Vagina (tissue), 2 donors: Measurements from ENCODE around the gene RBM17. TPM values are rescaled to one million over a fixed set of nuclear protein-coding genes. Genes with fewer than 3 reads are reported as not detected.
"Not testable (repeated sequence)": the region's sequence is repeated elsewhere in the genome, so short reads cannot be mapped to it uniquely, and the experiment has no call there.

Experiments
- DNase-seq, 2 donors: peaks; one replicate each; pipeline ENCODE4 v3.0.0-alpha.2; 2017; ENCODE audit errors: extremely low spot score in 2 of 2
- H3K27ac ChIP-seq: fragments of 200-600 bp; sonication (generic); one replicate; pipeline ENCODE4 v1.5.1; 2019
- H3K27me3 ChIP-seq: fragments of 200-600 bp; sonication (generic); one replicate; pipeline ENCODE4 v1.5.1; 2019
- H3K36me3 ChIP-seq, 2 donors: fragments of 200-600 bp; sonication (generic); one replicate each; pipeline ENCODE4 v1.5.1; 2017 to 2019
- H3K4me1 ChIP-seq: fragments of 200-600 bp; sonication (generic); one replicate; pipeline ENCODE4 v1.5.1; 2019
- H3K4me3 ChIP-seq, 2 donors: fragments of 200-600 bp; sonication (generic); 1 replicate in 1 of 2; 2 replicates in 1 of 2; pipeline ENCODE4 v1.5.1; 2016 to 2019
- H3K9me3 ChIP-seq: fragments of 200-600 bp; sonication (generic); one replicate; pipeline ENCODE4 v1.5.1; 2019
- POLR2A ChIP-seq, 2 donors: fragments of 450-650 bp; IDR thresholded peaks; one replicate each; pipeline ENCODE4 v1.6.1; 2017; ENCODE audit warnings: antibody characterized with exemption in 2 of 2, mild to moderate bottlenecking in 2 of 2, moderate library complexity in 2 of 2
- POLR2AphosphoS5 ChIP-seq, 2 donors: sonication (generic); formaldehyde crosslinking; IDR thresholded peaks; one replicate each; pipeline ENCODE4 v1.9.0; 2017; ENCODE audit warnings: antibody characterized with exemption in 2 of 2, mild to moderate bottlenecking in 2 of 2, low read depth in 1 of 2; ENCODE audit not compliant: insufficient read depth in 1 of 2
- intact Hi-C: fragments of 100-400 bp; cut with DNase I; formaldehyde crosslinking; loops from one replicate; pipeline ENCODE4 v1.15.1; 2023
- total RNA-seq: library from RNA; depleted of rRNA; stranded (reverse); fragments of >200 nt; gene quantifications from one replicate; pipeline ENCODE4 v1.2.3, GENCODE V29; 2016
- TF ChIP-seq, protein P1 (sequence below), 3 experiments: fragments of 450-650 bp in 2 of 3; fragments of 200-600 bp in 1 of 3; sonication (generic) in 1 of 3; IDR thresholded peaks; one replicate each; pipeline ENCODE4 v1.5.1; 2017 to 2019; ENCODE audit warnings: antibody characterized with exemption in 3 of 3, mild to moderate bottlenecking in 2 of 3, moderate library complexity in 2 of 3

Gene RBM17
- total RNA-seq, 1 donor from 2014 or later = 50.6 TPM

DNA sequence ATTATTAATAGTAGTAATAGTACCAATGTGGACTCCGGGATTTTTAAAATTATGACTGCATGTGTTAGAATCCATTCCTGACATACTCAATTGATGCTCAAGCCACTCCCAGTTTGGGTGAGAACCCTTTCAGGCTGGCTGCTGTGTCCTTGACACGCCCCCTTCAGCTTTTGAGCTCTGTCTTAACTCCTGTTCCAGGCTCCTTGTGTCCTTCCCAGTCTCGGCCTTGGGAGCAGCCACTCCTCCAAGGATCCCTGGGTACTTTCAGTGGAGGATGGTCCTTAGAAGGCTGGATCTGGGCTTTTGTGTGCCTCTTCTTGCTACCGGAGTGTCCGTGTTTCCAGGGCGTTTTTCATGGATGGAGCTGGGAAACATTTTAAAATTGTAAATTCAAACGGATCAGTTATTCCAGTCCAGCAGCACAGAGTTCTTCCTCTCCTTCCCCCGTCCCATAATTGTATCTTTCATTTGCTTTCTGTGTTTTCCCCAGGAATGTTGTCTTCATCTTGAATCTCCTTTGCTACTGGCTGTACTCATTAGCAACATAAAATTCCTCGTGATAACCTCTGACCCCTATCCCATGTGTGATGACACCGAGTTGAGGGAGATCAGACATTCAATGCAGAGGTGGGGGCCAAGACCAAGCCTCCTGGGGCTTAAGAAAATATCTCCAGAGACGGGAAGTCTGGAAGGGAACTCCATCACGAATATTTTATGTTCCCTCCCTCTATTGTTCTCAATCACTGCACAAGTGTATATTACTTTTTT, 73.9 kb downstream of the RBM17 start:
- Histone ChIP-seq H3K27ac (peak overlapping the region; percentile 96), H3K27me3 (no peaks in the 10 kb centered on the region), H3K4me3 (peak overlapping the region; percentile 57 to 86), H3K4me1 (peaks cover 33% of the 10 kb centered on the region), H3K9me3 (no peaks in the 10 kb centered on the region), H3K36me3 (no peaks in the 10 kb centered on the region)
- intact Hi-C loops = no loop called here
- DNase-seq = no peak
- no peak for TF ChIP-seq POLR2A (IDR thresholded peaks at IDR 0.05)
- TF ChIP-seq POLR2AphosphoS5 (IDR thresholded peaks at IDR 0.05; ENCODE audit: insufficient read depth in 1 of 2, low read depth in 1 of 2) = no peak
- TF ChIP-seq, protein P1, sequence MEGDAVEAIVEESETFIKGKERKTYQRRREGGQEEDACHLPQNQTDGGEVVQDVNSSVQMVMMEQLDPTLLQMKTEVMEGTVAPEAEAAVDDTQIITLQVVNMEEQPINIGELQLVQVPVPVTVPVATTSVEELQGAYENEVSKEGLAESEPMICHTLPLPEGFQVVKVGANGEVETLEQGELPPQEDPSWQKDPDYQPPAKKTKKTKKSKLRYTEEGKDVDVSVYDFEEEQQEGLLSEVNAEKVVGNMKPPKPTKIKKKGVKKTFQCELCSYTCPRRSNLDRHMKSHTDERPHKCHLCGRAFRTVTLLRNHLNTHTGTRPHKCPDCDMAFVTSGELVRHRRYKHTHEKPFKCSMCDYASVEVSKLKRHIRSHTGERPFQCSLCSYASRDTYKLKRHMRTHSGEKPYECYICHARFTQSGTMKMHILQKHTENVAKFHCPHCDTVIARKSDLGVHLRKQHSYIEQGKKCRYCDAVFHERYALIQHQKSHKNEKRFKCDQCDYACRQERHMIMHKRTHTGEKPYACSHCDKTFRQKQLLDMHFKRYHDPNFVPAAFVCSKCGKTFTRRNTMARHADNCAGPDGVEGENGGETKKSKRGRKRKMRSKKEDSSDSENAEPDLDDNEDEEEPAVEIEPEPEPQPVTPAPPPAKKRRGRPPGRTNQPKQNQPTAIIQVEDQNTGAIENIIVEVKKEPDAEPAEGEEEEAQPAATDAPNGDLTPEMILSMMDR (IDR thresholded peaks at IDR 0.05) = no peak

GRCh38 chr10:6163364-6164270, 74.8 kb downstream of the RBM17 start:
- H3K27ac ChIP-seq = peak overlapping the region; percentile 96

DNA sequence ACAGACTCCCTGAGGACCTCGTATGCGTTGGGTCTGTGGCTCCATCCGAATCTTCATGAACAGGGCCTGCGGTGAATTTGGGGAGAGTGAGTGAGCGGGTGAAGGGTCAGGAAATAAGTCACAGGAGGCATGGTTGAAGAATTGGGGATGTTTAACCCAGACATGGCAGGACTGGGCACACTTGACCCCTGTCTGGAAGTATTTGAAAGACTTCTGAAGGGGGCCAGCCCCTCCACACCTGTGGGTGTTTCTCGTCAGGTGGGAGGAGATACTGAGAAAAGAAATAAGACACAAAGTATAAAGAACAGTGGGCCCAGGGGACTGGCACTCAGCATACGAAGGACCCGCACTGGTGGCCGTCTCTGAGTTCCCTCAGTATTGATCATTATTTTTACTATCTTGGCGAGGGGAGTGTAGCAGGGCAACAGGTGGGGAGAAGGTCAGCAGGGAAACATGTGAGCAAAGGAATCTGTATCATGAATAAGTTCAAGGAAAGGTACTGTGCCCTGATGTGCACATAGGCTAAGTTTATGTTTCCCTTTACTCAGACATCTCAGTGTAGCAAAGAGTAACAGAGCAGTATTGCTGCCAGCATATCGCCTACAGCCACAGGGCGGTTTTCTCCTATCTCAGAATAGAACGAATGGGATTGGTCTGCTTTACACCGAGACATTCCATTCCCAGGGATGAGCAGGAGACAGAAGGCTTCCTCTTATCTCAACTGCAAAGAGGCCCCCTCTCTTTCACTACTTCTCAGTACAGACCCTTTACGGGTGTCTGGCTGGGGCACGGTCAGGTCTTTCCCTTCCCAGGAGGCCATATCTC, 75.6 kb downstream of the RBM17 start:
- intact Hi-C loops = no loop called here
- no peak for TF ChIP-seq POLR2AphosphoS5 (IDR thresholded peaks at IDR 0.05; ENCODE audit: insufficient read depth in 1 of 2, low read depth in 1 of 2)
- TF ChIP-seq, protein P1 (IDR thresholded peaks at IDR 0.05) = no peak
- no peak for TF ChIP-seq POLR2A (IDR thresholded peaks at IDR 0.05)
- H3K27ac ChIP-seq = peak overlapping the region; percentile 96
- H3K27me3 ChIP-seq = no peaks in the 10 kb centered on the region
- no peaks in the 10 kb centered on the region for H3K9me3 ChIP-seq
- no peaks in the 10 kb centered on the region for H3K36me3 ChIP-seq
- H3K4me1 ChIP-seq = peaks cover 32% of the 10 kb centered on the region
- DNase-seq = peak in 1 of 2 donors; percentile 86
- peak overlapping the region; percentile 57 to 86 for H3K4me3 ChIP-seq

More at GRCh38 chr10:6163364-6164270, 74.8 kb downstream of the RBM17 start:
- intact Hi-C loops = no loop called here
- Histone ChIP-seq H3K9me3 (no peaks in the 10 kb centered on the region), H3K4me3 (peak overlapping the region; percentile 57 to 86), H3K27me3 (no peaks in the 10 kb centered on the region), H3K4me1 (peaks cover 28% of the 10 kb centered on the region), H3K36me3 (no peaks in the 10 kb centered on the region)
- DNase-seq = peak in 1 of 2 donors; percentile 91
- TF ChIP-seq POLR2AphosphoS5 (IDR thresholded peaks at IDR 0.05; ENCODE audit: insufficient read depth in 1 of 2, low read depth in 1 of 2) = peak; percentile 61 to 88
- TF ChIP-seq, protein P1 (IDR thresholded peaks at IDR 0.05) = no peak
- peak in 1 of 2 donors; percentile 74 for TF ChIP-seq POLR2A (IDR thresholded peaks at IDR 0.05)

DNA sequence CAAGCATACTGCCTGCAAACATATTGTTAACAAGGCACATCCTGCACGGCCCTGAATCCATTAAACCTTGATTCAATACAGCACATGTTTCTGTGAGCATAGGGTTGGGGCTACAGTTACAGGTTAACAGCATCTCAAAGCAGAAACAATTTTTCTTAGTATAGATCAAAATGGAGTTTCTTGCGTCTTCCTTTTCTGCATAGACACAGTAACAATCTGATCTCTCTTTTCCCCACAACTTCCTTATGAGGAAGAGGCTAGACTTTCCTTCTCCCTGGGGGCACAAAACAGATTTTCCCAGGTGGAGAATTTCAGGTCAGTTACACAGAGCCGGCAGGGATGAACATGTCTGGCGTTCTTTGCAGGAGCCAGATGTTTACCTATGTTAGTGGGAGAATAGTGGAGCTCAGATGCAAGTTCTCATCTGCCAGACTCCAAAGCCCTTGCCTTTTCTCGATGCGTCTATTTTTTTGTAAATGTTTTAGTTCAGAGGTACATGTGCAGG, 76.4 kb downstream of the RBM17 start:
- intact Hi-C loops = no loop called here
- Histone ChIP-seq H3K27me3 (no peaks in the 10 kb centered on the region), H3K4me1 (peaks cover 38% of the 10 kb centered on the region), H3K9me3 (no peaks in the 10 kb centered on the region), H3K27ac (peak overlapping the region; percentile 96), H3K4me3 (no peak overlapping the region), H3K36me3 (no peaks in the 10 kb centered on the region)
- DNase-seq = no peak
- TF ChIP-seq, protein P1 (IDR thresholded peaks at IDR 0.05) = no peak
- TF ChIP-seq POLR2AphosphoS5 (IDR thresholded peaks at IDR 0.05; ENCODE audit: insufficient read depth in 1 of 2, low read depth in 1 of 2) = no peak
- no peak for TF ChIP-seq POLR2A (IDR thresholded peaks at IDR 0.05)

DNA sequence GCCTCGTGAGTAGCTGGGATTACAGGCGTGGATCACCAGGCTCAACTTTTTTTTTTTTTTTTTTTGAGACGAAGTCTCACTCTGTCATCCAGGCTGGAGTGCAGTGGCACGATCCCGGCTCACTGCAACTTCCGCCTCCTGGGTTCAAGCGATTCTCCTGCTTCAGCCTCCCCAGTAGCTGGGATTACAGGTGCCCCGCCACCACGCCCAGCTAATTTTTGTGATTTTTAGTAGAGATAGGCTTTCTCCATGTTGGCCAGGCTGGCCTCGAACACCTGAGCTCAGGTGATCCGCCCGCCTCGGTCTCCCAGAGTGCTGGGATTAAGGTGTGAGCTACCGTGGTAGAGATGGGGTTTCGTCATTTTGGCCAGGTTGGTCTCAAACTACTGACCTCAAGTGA, 77.1 kb downstream of the RBM17 start:
- DNase-seq, H3K27ac ChIP-seq, H3K36me3 ChIP-seq, H3K9me3 ChIP-seq, H3K4me3 ChIP-seq, intact Hi-C loops, H3K27me3 ChIP-seq: not testable (repeated sequence)
- H3K4me1 ChIP-seq = peaks cover 44% of the 10 kb centered on the region
